GM23338 (cell line): ENCODE measurements around the gene EPS8L3. TPM values are rescaled to one million over a fixed set of nuclear protein-coding genes. Genes with fewer than 3 reads are reported as not detected.
A peak's percentile ranks its signal among the peaks of the same experiment; 100 is the strongest.

Experiments used
- ATAC-seq: fragments of 200-7000 bp; cut with Tn5 transposase; 3 replicates; pipeline ENCODE4 v1.9.1; 2020
- DNase-seq: peaks from one replicate; pipeline ENCODE4 v3.0.0-alpha.2; 2015; ENCODE audit warnings: low spot score
- H2AFZ ChIP-seq: fragments of 200-600 bp; sonication (generic); 2 replicates; pipeline ENCODE4 v1.8.0; 2016; ENCODE audit warnings: antibody characterized with exemption, mild to moderate bottlenecking, moderate library complexity
- H3F3A ChIP-seq: fragments of 200-600 bp; sonication (generic); replicated peaks from 2 replicates; pipeline ENCODE4 v1.8.0; 2017; ENCODE audit warnings: antibody characterized with exemption, mixed run types, low read depth
- H3K27ac ChIP-seq: fragments of 200-600 bp; sonication (generic); 2 replicates; pipeline ENCODE4 v1.6.1; 2016; ENCODE audit warnings: low read depth
- H3K27me3 ChIP-seq: fragments of 200-600 bp; sonication (generic); 2 replicates; pipeline ENCODE4 v1.8.0; 2016; ENCODE audit warnings: mild to moderate bottlenecking, mixed run types, moderate library complexity; ENCODE audit not compliant: insufficient read depth
- H3K36me3 ChIP-seq: fragments of 200-600 bp; sonication (generic); 2 replicates; pipeline ENCODE4 v1.8.0; 2016; ENCODE audit warnings: mild to moderate bottlenecking; ENCODE audit not compliant: insufficient read depth
- H3K4me1 ChIP-seq: fragments of 200-600 bp; sonication (generic); 2 replicates; pipeline ENCODE4 v1.8.0; 2016; ENCODE audit warnings: mild to moderate bottlenecking, moderate library complexity; ENCODE audit not compliant: insufficient read depth
- H3K4me2 ChIP-seq: fragments of 200-600 bp; sonication (generic); 2 replicates; pipeline ENCODE4 v1.7.1; 2017; ENCODE audit warnings: mixed run types
- H3K4me3 ChIP-seq: fragments of 200-600 bp; sonication (generic); 2 replicates; pipeline ENCODE4 v1.6.1; 2016; ENCODE audit warnings: mixed run types
- H3K79me2 ChIP-seq: fragments of 200-600 bp; sonication (generic); replicated peaks from 2 replicates; pipeline ENCODE4 v1.8.0; 2017; ENCODE audit warnings: mild to moderate bottlenecking; ENCODE audit not compliant: insufficient read depth
- H3K9me2 ChIP-seq: fragments of 200-600 bp; sonication (generic); 2 replicates; pipeline ENCODE4 v1.8.0; 2017; ENCODE audit not compliant: insufficient read depth
- H4K20me1 ChIP-seq: fragments of 200-600 bp; sonication (generic); replicated peaks from 2 replicates; pipeline ENCODE4 v1.8.0; 2017; ENCODE audit warnings: mild to moderate bottlenecking; ENCODE audit not compliant: insufficient read depth
- H3K27ac Mint-ChIP-seq: 2 replicates; pipeline ENCODE4 v1.8.0; 2020; ENCODE audit warnings: inconsistent platforms, mild to moderate bottlenecking, moderate library complexity, mixed read lengths
- H3K27me3 Mint-ChIP-seq: 3 replicates; pipeline ENCODE4 v1.8.0; 2022; ENCODE audit warnings: low read depth, mild to moderate bottlenecking, moderate library complexity, mixed read lengths, inconsistent platforms; ENCODE audit not compliant: insufficient read depth, poor library complexity
- H3K36me3 Mint-ChIP-seq: 3 replicates; pipeline ENCODE4 v1.8.0; 2021; ENCODE audit warnings: low read depth, mild to moderate bottlenecking, inconsistent platforms, moderate library complexity, mixed read lengths
- H3K4me1 Mint-ChIP-seq: 3 replicates; pipeline ENCODE4 v1.8.0; 2020; ENCODE audit warnings: mild to moderate bottlenecking, inconsistent platforms, mixed read lengths
- H3K4me3 Mint-ChIP-seq: 3 replicates; pipeline ENCODE4 v1.8.0; 2021; ENCODE audit warnings: moderate library complexity, mild to moderate bottlenecking, inconsistent platforms, mixed read lengths
- H3K9me3 Mint-ChIP-seq: 3 replicates; pipeline ENCODE4 v1.8.0; 2020; ENCODE audit warnings: moderate library complexity, mild to moderate bottlenecking, inconsistent platforms, mixed read lengths
- CTCF ChIP-seq, 2 experiments: fragments of 200-600 bp in 1 of 2; sonication (generic) in 1 of 2; conservative IDR thresholded peaks; 2 replicates each; pipeline versions ENCODE4 v1.5.1 to v1.6.1; 2016 to 2017; ENCODE audit warnings: antibody characterized with exemption in 2 of 2, low read depth in 2 of 2, mild to moderate bottlenecking in 2 of 2, moderate library complexity in 1 of 2
- EZH2phosphoT487 ChIP-seq: fragments of 200-600 bp; sonication (generic); IDR thresholded peaks from one replicate; pipeline ENCODE4 v1.8.1; 2018; ENCODE audit warnings: antibody characterized with exemption; ENCODE audit not compliant: unreplicated experiment
- JUNB ChIP-seq: IDR thresholded peaks from one replicate; pipeline ENCODE4 v1.6.1; 2016; ENCODE audit warnings: antibody characterized with exemption; ENCODE audit not compliant: unreplicated experiment
- NANOG ChIP-seq: IDR thresholded peaks from 2 replicates; pipeline ENCODE4 v1.6.1; 2016; ENCODE audit warnings: antibody characterized with exemption, borderline replicate concordance
- ZNF331 ChIP-seq: fragments of 250-450 bp; sonication (Bioruptor Pico); IDR thresholded peaks from 2 replicates; pipeline ENCODE4 v1.5.0; 2020; ENCODE audit warnings: low read depth, mild to moderate bottlenecking, moderate library complexity
- polyA plus RNA-seq: library from polyadenylated mRNA; unstranded; fragments of >200 nt; fragmentation: Nextera tagmentation; extraction: Ambion mirVana; gene quantifications from 2 replicates; pipeline ENCODE4 v1.2.1, GENCODE V29; 2016
- total RNA-seq: library from RNA; depleted of rRNA; stranded (reverse); fragments of >200 nt; shearing (Covaris generic); gene quantifications from 2 replicates; pipeline ENCODE4 v1.2.3, GENCODE V29; 2014
- TF ChIP-seq, protein P1 (sequence below): IDR thresholded peaks from one replicate; pipeline ENCODE4 v1.6.1; 2018; ENCODE audit warnings: antibody characterized with exemption; ENCODE audit not compliant: unreplicated experiment
- TF ChIP-seq, protein P2 (sequence below): fragments of 250-450 bp; sonication (Bioruptor Pico); IDR thresholded peaks from 2 replicates; pipeline ENCODE4 v1.5.0; 2020; ENCODE audit warnings: mild to moderate bottlenecking, moderate library complexity

The EPS8L3 gene
- total and polyA plus RNA-seq, 2 experiments from 2014 or later, result not detected

GRCh38 chr1:109802901-109803561, 39.3 kb upstream of the EPS8L3 start:
- H3K27ac ChIP-seq, result no peak overlapping the region
- Mint-ChIP-seq H3K27ac (no peak overlapping the region), H3K4me1 (no peaks in the 10 kb centered on the region), H3K36me3 (no peaks in the 10 kb centered on the region), H3K27me3 (peaks cover 4% of the 10 kb centered on the region), H3K4me3 (no peak overlapping the region), H3K9me3 (no peaks in the 10 kb centered on the region)
- H3K4me2 ChIP-seq, result no peak overlapping the region
- TF ChIP-seq, protein P1, sequence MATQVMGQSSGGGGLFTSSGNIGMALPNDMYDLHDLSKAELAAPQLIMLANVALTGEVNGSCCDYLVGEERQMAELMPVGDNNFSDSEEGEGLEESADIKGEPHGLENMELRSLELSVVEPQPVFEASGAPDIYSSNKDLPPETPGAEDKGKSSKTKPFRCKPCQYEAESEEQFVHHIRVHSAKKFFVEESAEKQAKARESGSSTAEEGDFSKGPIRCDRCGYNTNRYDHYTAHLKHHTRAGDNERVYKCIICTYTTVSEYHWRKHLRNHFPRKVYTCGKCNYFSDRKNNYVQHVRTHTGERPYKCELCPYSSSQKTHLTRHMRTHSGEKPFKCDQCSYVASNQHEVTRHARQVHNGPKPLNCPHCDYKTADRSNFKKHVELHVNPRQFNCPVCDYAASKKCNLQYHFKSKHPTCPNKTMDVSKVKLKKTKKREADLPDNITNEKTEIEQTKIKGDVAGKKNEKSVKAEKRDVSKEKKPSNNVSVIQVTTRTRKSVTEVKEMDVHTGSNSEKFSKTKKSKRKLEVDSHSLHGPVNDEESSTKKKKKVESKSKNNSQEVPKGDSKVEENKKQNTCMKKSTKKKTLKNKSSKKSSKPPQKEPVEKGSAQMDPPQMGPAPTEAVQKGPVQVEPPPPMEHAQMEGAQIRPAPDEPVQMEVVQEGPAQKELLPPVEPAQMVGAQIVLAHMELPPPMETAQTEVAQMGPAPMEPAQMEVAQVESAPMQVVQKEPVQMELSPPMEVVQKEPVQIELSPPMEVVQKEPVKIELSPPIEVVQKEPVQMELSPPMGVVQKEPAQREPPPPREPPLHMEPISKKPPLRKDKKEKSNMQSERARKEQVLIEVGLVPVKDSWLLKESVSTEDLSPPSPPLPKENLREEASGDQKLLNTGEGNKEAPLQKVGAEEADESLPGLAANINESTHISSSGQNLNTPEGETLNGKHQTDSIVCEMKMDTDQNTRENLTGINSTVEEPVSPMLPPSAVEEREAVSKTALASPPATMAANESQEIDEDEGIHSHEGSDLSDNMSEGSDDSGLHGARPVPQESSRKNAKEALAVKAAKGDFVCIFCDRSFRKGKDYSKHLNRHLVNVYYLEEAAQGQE, result no peak
- no peak for TF ChIP-seq ZNF331
- no peak for TF ChIP-seq NANOG
- TF ChIP-seq CTCF (conservative IDR thresholded peaks at IDR 0.05; ENCODE audit: low read depth in 2 of 2), result peak in 1 of 2 experiments; percentile 13; a peak in 1 of 4 replicates
- TF ChIP-seq, protein P2, sequence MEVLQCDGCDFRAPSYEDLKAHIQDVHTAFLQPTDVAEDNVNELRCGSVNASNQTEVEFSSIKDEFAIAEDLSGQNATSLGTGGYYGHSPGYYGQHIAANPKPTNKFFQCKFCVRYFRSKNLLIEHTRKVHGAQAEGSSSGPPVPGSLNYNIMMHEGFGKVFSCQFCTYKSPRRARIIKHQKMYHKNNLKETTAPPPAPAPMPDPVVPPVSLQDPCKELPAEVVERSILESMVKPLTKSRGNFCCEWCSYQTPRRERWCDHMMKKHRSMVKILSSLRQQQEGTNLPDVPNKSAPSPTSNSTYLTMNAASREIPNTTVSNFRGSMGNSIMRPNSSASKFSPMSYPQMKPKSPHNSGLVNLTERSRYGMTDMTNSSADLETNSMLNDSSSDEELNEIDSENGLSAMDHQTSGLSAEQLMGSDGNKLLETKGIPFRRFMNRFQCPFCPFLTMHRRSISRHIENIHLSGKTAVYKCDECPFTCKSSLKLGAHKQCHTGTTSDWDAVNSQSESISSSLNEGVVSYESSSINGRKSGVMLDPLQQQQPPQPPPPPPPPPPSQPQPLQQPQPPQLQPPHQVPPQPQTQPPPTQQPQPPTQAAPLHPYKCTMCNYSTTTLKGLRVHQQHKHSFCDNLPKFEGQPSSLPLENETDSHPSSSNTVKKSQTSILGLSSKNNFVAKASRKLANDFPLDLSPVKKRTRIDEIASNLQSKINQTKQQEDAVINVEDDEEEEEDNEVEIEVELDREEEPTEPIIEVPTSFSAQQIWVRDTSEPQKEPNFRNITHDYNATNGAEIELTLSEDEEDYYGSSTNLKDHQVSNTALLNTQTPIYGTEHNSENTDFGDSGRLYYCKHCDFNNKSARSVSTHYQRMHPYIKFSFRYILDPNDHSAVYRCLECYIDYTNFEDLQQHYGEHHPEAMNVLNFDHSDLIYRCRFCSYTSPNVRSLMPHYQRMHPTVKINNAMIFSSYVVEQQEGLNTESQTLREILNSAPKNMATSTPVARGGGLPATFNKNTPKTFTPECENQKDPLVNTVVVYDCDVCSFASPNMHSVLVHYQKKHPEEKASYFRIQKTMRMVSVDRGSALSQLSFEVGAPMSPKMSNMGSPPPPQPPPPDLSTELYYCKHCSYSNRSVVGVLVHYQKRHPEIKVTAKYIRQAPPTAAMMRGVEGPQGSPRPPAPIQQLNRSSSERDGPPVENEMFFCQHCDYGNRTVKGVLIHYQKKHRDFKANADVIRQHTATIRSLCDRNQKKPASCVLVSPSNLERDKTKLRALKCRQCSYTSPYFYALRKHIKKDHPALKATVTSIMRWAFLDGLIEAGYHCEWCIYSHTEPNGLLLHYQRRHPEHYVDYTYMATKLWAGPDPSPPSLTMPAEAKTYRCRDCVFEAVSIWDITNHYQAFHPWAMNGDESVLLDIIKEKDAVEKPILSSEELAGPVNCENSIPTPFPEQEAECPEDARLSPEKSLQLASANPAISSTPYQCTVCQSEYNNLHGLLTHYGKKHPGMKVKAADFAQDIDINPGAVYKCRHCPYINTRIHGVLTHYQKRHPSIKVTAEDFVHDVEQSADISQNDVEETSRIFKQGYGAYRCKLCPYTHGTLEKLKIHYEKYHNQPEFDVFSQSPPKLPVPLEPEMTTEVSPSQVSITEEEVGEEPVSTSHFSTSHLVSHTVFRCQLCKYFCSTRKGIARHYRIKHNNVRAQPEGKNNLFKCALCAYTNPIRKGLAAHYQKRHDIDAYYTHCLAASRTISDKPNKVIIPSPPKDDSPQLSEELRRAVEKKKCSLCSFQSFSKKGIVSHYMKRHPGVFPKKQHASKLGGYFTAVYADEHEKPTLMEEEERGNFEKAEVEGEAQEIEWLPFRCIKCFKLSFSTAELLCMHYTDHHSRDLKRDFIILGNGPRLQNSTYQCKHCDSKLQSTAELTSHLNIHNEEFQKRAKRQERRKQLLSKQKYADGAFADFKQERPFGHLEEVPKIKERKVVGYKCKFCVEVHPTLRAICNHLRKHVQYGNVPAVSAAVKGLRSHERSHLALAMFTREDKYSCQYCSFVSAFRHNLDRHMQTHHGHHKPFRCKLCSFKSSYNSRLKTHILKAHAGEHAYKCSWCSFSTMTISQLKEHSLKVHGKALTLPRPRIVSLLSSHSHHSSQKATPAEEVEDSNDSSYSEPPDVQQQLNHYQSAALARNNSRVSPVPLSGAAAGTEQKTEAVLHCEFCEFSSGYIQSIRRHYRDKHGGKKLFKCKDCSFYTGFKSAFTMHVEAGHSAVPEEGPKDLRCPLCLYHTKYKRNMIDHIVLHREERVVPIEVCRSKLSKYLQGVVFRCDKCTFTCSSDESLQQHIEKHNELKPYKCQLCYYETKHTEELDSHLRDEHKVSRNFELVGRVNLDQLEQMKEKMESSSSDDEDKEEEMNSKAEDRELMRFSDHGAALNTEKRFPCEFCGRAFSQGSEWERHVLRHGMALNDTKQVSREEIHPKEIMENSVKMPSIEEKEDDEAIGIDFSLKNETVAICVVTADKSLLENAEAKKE (CRISPR knock-in tag), result no peak
- TF ChIP-seq EZH2phosphoT487, result no peak
- TF ChIP-seq JUNB, result no peak
- H3K4me3 ChIP-seq, result no peak overlapping the region
- no peaks in the 10 kb centered on the region for H3K27me3 ChIP-seq
- no peaks in the 10 kb centered on the region for H3F3A ChIP-seq
- no peaks in the 10 kb centered on the region for H3K79me2 ChIP-seq
- no peaks in the 10 kb centered on the region for H3K9me2 ChIP-seq
- no peaks in the 10 kb centered on the region for H3K36me3 ChIP-seq
- DNase-seq (no peak), ATAC-seq (no peak; the same call in 2 of the 3 replicates)
- H2AFZ ChIP-seq, result no peak overlapping the region
- no peaks in the 10 kb centered on the region for H3K4me1 ChIP-seq
- H4K20me1 ChIP-seq, result no peaks in the 10 kb centered on the region
